ENCODE results near the gene ZDHHC5. TPM values are rescaled to one million over a fixed set of nuclear protein-coding genes. Genes with fewer than 3 reads are reported as not detected.
A peak's percentile ranks its signal among the peaks of the same experiment; 100 is the strongest.

ZDHHC5 gene
- total RNA-seq, 1 donor from 2014 or later: 53.9 TPM

DNA sequence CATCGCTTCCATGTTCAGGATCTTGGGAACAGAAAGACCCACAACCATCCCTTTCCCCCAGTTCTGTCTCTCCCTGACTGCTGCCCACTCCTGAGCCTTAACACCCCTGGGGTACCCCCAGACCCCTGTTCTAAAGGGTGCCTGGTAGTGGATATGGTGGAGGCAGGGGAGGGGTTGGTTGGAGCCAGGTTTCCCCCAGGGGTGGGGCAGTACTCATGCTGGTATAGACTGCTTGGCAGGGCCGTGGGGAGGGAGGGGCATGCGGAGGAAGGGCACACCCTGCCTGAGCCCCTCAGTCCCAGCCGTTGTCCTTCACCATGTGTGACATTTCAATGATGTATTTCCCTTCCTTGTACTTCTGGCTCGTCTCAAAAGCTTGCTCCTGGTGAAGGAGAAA, 22.2 kb upstream of the ZDHHC5 start:
- no peak for DNase-seq (ENCODE audit: low spot score in 2 of 2, unreplicated experiment in 2 of 2)
- TF ChIP-seq CTCF (IDR thresholded peaks at IDR 0.05; ENCODE audit: unreplicated experiment): no peak
- Mint-ChIP-seq H3K4me3 (no peak overlapping the region), H3K27me3 (ENCODE audit: low read depth) (no peaks in the 10 kb centered on the region), H3K9me3 (no peaks in the 10 kb centered on the region), H3K27ac (peak overlapping the region; percentile 78), H3K36me3 (peaks cover 1% of the 10 kb centered on the region), H3K4me1 (peaks cover 85% of the 10 kb centered on the region)

- Mint-ChIP-seq H3K9me3 (no peaks in the 10 kb centered on the region), H3K4me1 (peaks cover 85% of the 10 kb centered on the region), H3K4me3 (peak overlapping the region; percentile 76), H3K36me3 (peaks cover 1% of the 10 kb centered on the region), H3K27ac (peak overlapping the region; percentile 78), H3K27me3 (ENCODE audit: low read depth) (no peaks in the 10 kb centered on the region)
- no peak for TF ChIP-seq CTCF (IDR thresholded peaks at IDR 0.05; ENCODE audit: unreplicated experiment)
- DNase-seq (ENCODE audit: low spot score in 2 of 2, unreplicated experiment in 2 of 2): no peak
Observed at GRCh38 chr11:57646194-57646798, 21.6 kb upstream of the ZDHHC5 start.

DNA sequence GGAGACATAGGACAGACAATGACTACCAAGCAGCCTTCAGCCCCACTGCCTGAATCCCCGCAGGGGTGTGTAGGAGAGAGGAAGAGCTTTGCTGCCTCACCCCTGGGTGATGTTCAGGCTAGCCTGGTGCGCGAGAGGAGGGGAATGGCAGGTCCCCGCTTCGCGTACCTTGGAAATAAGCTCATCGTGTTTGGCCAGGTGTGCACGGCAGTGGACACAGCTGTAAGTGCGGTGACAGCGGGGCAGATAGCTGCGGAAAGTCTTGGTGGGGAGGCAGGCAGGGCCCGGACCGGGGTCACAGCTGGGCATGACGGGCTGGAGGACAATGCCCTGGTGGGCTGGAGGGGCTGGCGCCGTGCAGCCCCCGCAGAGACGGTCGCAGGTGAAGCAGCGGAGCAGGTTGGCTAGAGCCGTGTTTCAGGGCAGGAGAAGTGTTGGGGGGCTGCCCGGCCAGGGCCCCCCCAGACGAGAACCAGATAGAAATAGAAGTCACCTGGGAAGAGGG, 21.1 kb upstream of the ZDHHC5 start:
- Mint-ChIP-seq H3K4me3 (peak overlapping the region; percentile 76), H3K36me3 (peaks cover 1% of the 10 kb centered on the region), H3K27ac (peak overlapping the region; percentile 78), H3K27me3 (ENCODE audit: low read depth) (no peaks in the 10 kb centered on the region), H3K9me3 (no peaks in the 10 kb centered on the region), H3K4me1 (peaks cover 81% of the 10 kb centered on the region)
- no peak for TF ChIP-seq CTCF (IDR thresholded peaks at IDR 0.05; ENCODE audit: unreplicated experiment)
- DNase-seq (ENCODE audit: low spot score in 2 of 2, unreplicated experiment in 2 of 2): no peak

DNA sequence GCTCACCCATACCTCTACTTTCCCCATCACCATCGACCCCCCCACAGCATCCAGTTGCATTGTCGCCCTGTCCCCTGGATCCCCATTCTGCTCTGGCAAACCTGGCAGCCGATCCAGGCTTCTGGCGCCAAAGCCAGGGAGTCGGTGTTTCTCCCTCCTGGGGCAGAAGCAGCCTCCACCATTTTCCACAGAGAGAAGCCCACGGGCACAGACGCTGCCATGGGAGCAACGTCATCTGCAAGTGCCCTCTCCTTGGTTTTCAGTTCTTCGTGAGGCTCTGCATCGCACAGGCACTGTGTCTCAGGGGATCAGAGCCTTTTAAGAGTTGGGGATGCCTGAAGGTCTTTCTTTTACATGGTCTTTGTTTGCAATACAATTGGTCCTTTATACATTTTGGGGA, 20.5 kb upstream of the ZDHHC5 start:
- no peak for TF ChIP-seq CTCF (IDR thresholded peaks at IDR 0.05; ENCODE audit: unreplicated experiment)
- DNase-seq (ENCODE audit: low spot score in 2 of 2, unreplicated experiment in 2 of 2): no peak
- no peaks in the 10 kb centered on the region for H3K27me3 Mint-ChIP-seq (ENCODE audit: low read depth)
- H3K4me1 Mint-ChIP-seq: peaks cover 81% of the 10 kb centered on the region
- H3K27ac Mint-ChIP-seq: peak overlapping the region; percentile 34
- peaks cover 1% of the 10 kb centered on the region for H3K36me3 Mint-ChIP-seq
- H3K9me3 Mint-ChIP-seq: no peaks in the 10 kb centered on the region
- peak overlapping the region; percentile 76 for H3K4me3 Mint-ChIP-seq

DNA sequence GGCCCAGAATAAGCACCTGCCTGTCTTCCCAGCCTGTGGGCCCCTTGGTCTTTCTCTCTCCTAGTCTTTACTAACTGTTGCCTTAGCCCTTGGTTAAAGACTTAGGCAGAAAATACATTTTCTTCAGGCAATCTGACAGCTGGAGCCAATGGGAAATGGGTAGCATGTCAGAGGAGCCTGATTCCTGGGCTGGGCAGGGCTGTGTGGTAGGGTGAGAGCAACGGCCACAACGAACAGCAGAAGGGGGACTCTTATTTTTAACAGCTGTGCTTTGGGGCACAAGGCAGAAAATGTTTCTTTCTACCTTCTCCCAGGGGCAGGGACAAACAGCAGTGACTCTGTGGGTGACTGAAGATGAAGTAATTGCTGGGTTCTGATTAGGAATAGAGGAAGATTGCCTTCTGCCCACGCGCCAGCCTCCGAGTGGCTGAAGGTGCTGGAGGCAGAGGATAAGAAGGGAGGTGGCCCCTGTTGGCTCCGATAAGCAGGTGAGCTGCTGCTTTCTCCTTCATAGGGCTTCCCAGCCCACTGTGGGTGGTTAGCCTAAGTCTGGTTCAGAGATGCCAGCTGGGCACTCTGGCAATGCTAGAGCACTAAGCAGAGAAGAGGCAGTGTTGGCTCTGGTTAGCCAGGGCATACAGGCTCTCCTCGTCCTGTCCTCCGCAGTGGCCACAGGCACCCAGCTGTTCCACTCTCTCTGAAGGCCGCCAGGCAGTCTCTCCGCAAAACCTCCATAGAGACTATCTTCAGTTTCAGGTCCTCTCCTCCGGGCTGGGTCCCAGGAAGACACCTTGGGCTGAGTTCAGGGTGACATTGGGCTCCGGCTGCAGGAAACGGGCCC, 19.7 kb upstream of the ZDHHC5 start:
- no peak for DNase-seq (ENCODE audit: low spot score in 2 of 2, unreplicated experiment in 2 of 2)
- Mint-ChIP-seq H3K4me1 (peaks cover 79% of the 10 kb centered on the region), H3K36me3 (no peaks in the 10 kb centered on the region), H3K27ac (peak overlapping the region; percentile 60), H3K27me3 (ENCODE audit: low read depth) (no peaks in the 10 kb centered on the region), H3K4me3 (peak overlapping the region; percentile 76), H3K9me3 (no peaks in the 10 kb centered on the region)
- TF ChIP-seq CTCF (IDR thresholded peaks at IDR 0.05; ENCODE audit: unreplicated experiment): no peak

All from mesothelial cell of epicardium (in vitro differentiated cells).